HepG2 (cell line): ENCODE data around the gene CDC14A. TPM values are rescaled to one million over a fixed set of nuclear protein-coding genes. Genes with fewer than 3 reads are reported as not detected.
A peak's percentile ranks its signal among the peaks of the same experiment; 100 is the strongest.

Experiments used
- ATAC-seq: fragments of 200-7000 bp; cut with Tn5 transposase; 3 replicates; pipeline ENCODE4 v1.9.1; 2020; ENCODE audit warnings: mild to moderate bottlenecking, moderate library complexity
- BruUV-seq: library from RNA; stranded (reverse); fragments of 400-500 nt; replicated peaks from 2 replicates; lab custom pipeline; 2021; lab: Mats Ljungman, UMichigan
- CTCF ChIA-PET: fragments of 300-600 bp; formaldehyde crosslinking; extraction: SDS; loops from one replicate; lab custom pipeline; 2021; ENCODE audit warnings: low total read pairs, inconsistent platforms, low intra/inter-chr PET ratio; lab: Yijun Ruan, JAX
- POLR2A ChIA-PET: fragments of 350-600 bp; sonication (Branson Sonifier 250); formaldehyde crosslinking; loops from one replicate; lab custom pipeline; 2020; ENCODE audit warnings: antibody characterized with exemption, inconsistent platforms; lab: Yijun Ruan, JAX
- DNase-seq: peaks from one replicate; pipeline ENCODE4 v3.0.0-alpha.2; 2015; ENCODE audit warnings: low spot score
- FAIRE-seq: peaks from 3 replicates; lab custom pipeline; 2011; peaks lifted over from hg19 to GRCh38; lab: Jason Lieb, UNC
- H2AFZ ChIP-seq: one replicate; pipeline ENCODE4 v1.6.1; 2011; ENCODE audit warnings: low read length, inconsistent platforms
- H3K27ac ChIP-seq: fragments of 300-600 bp; 3 replicates; pipeline ENCODE4 v1.8.0; 2011; ENCODE audit warnings: mixed run types, mild to moderate bottlenecking, mixed read lengths, low read length, inconsistent platforms; ENCODE audit not compliant: insufficient read depth; ENCODE audit errors: extremely low read length
- H3K27me3 ChIP-seq, 2 experiments: fragments of 200-600 bp in 1 of 2; 2 replicates in 1 of 2; 3 replicates in 1 of 2; pipeline versions ENCODE4 v1.6.0 to v1.8.0; 2011; ENCODE audit warnings: low read length in 2 of 2, mild to moderate bottlenecking in 2 of 2, moderate library complexity in 2 of 2, inconsistent platforms in 1 of 2; ENCODE audit not compliant: insufficient read depth in 2 of 2, control insufficient read depth in 1 of 2
- H3K36me3 ChIP-seq, 2 experiments: fragments of 200-600 bp in 1 of 2; replicated peaks in 1 of 2; 2 replicates in 1 of 2; 3 replicates in 1 of 2; pipeline versions ENCODE4 v1.5.1 to v1.8.0; 2011; ENCODE audit warnings: low read length in 2 of 2, inconsistent platforms in 1 of 2; ENCODE audit not compliant: insufficient read depth in 2 of 2, control insufficient read depth in 1 of 2
- H3K4me1 ChIP-seq: 2 replicates; pipeline ENCODE4 v1.5.1; 2012; ENCODE audit warnings: low read length, inconsistent platforms; ENCODE audit not compliant: insufficient read depth
- H3K4me2 ChIP-seq: 2 replicates; pipeline ENCODE4 v1.6.0; 2011; ENCODE audit warnings: low read depth, low read length, inconsistent platforms
- H3K4me3 ChIP-seq, 3 experiments: fragments of 200-600 bp in 1 of 3; sonication (generic), shearing (Covaris generic) in 1 of 3; replicated peaks in 1 of 3; 2 replicates each; pipeline ENCODE4 v1.5.1; 2011 to 2016; ENCODE audit warnings: low read length in 3 of 3, inconsistent platforms in 2 of 3, low read depth in 2 of 3, mild to moderate bottlenecking in 2 of 3, control low read depth in 1 of 3, mixed read lengths in 1 of 3; ENCODE audit not compliant: insufficient read depth in 1 of 3
- H3K79me2 ChIP-seq: one replicate; pipeline ENCODE4 v1.6.1; 2011; ENCODE audit warnings: low read length, inconsistent platforms; ENCODE audit not compliant: insufficient read depth
- H3K9ac ChIP-seq: 2 replicates; pipeline ENCODE4 v1.6.0; 2011; ENCODE audit warnings: mild to moderate bottlenecking, low read depth, low read length, inconsistent platforms; ENCODE audit not compliant: insufficient read depth
- H3K9me3 ChIP-seq: 2 replicates; pipeline ENCODE4 v1.5.1; 2012; ENCODE audit warnings: mild to moderate bottlenecking, low read length
- H4K20me1 ChIP-seq: 2 replicates; pipeline ENCODE4 v1.6.0; 2011; ENCODE audit warnings: inconsistent platforms, mild to moderate bottlenecking, low read length, moderate library complexity; ENCODE audit not compliant: insufficient read depth
- BRF2 ChIP-seq: sonication (generic); formaldehyde crosslinking; IDR thresholded peaks from 2 replicates; pipeline ENCODE4 v1.8.1; 2022; ENCODE audit warnings: mild to moderate bottlenecking, missing genetic modification reagents
- CSRNP1 ChIP-seq: sonication (generic); formaldehyde crosslinking; IDR thresholded peaks from 2 replicates; pipeline ENCODE4 v1.8.1; 2023; ENCODE audit warnings: mild to moderate bottlenecking, missing genetic modification reagents
- GATAD2A ChIP-seq: IDR thresholded peaks from 2 replicates; pipeline ENCODE4 v1.6.1; 2016
- KDM5A ChIP-seq: fragments of 200-600 bp; sonication (generic); IDR thresholded peaks from 2 replicates; pipeline ENCODE4 v1.7.0; 2018; ENCODE audit warnings: antibody characterized with exemption, mild to moderate bottlenecking, low read length, borderline replicate concordance
- MEIS2 ChIP-seq: sonication (generic); formaldehyde crosslinking; IDR thresholded peaks from 2 replicates; pipeline ENCODE4 v1.9.0; 2021; ENCODE audit warnings: mild to moderate bottlenecking, missing genetic modification reagents
- NFKBIZ ChIP-seq: IDR thresholded peaks from 2 replicates; pipeline ENCODE4 v1.6.1; 2018; ENCODE audit warnings: missing genetic modification reagents, missing compliant biosample characterization
- RBM22 ChIP-seq: fragments of 200-400 bp; formaldehyde crosslinking; optimal IDR thresholded peaks from 2 replicates; pipeline ENCODE3; 2017; ENCODE audit warnings: mild to moderate bottlenecking, low read length, moderate library complexity
- ZFY ChIP-seq: sonication (generic); formaldehyde crosslinking; IDR thresholded peaks from 2 replicates; pipeline ENCODE4 v1.4.0; 2020; ENCODE audit warnings: missing genetic modification reagents
- ZNF160 ChIP-seq: sonication (generic); formaldehyde crosslinking; IDR thresholded peaks from 2 replicates; pipeline ENCODE4 v1.8.0; 2022; ENCODE audit warnings: mild to moderate bottlenecking, inconsistent platforms, missing genetic modification reagents
- ZNF205 ChIP-seq: IDR thresholded peaks from 2 replicates; pipeline ENCODE4 v1.6.1; 2018; ENCODE audit warnings: missing biosample characterization, missing genetic modification reagents
- ZNF230 ChIP-seq: sonication (generic); formaldehyde crosslinking; IDR thresholded peaks from 2 replicates; pipeline ENCODE4 v1.4.0; 2020; ENCODE audit warnings: mild to moderate bottlenecking, missing genetic modification reagents
- ZNF460 ChIP-seq: sonication (generic); formaldehyde crosslinking; IDR thresholded peaks from 2 replicates; pipeline ENCODE4 v1.5.1; 2020; ENCODE audit warnings: missing genetic modification reagents, mild to moderate bottlenecking, borderline replicate concordance
- ZNF598 ChIP-seq: sonication (generic); formaldehyde crosslinking; IDR thresholded peaks from 2 replicates; pipeline ENCODE4 v1.5.1; 2020; ENCODE audit warnings: mild to moderate bottlenecking, missing genetic modification reagents, borderline replicate concordance
- ZNF747 ChIP-seq: sonication (generic); formaldehyde crosslinking; IDR thresholded peaks from 2 replicates; pipeline ENCODE4 v1.8.1; 2023; ENCODE audit warnings: missing genetic modification reagents, mild to moderate bottlenecking, borderline replicate concordance
- ZNF772 ChIP-seq: sonication (generic); formaldehyde crosslinking; IDR thresholded peaks from 2 replicates; pipeline ENCODE4 v1.5.0; 2020; ENCODE audit warnings: mild to moderate bottlenecking, missing genetic modification reagents
- WGBS: methylation state at CpG from one replicate; pipeline ENCODE4 v1.1.6; 2017; ENCODE audit warnings: low lambda C conversion rate; 5-methylcytosine and 5-hydroxymethylcytosine counted together
- in situ Hi-C: cut with HindIII; loops from 2 replicates; pipeline ENCODE4 v1.10.0; 2017; ENCODE audit warnings: low pct_unique_long_range_greater_than_20kb; ENCODE audit not compliant: extremely low pct_ligation_motif_present
- intact Hi-C: fragments of 100-400 bp; cut with micrococcal nuclease; formaldehyde crosslinking; loops from one replicate; pipeline ENCODE4 v1.10.0; 2022; ENCODE audit not compliant: unreplicated experiment
- polyA plus RNA-seq, 8 experiments: library from polyadenylated mRNA; depleted of rRNA in 3 of 8; stranded (reverse) in 7 of 8; unstranded in 1 of 8; fragments of >200 nt; fragmentation: Illumina TruSeq in 4 of 8; extraction: Trizol in 4 of 8; gene quantifications; 2 replicates each; pipeline versions ENCODE4 v1.2.1 to v1.2.3, GENCODE V29; 2011 to 2016; ENCODE audit warnings: low read depth in 4 of 8, missing spikeins in 1 of 8, mixed read lengths in 1 of 8; ENCODE audit not compliant: insufficient read depth in 1 of 8
- total RNA-seq, 5 experiments: library from RNA; depleted of rRNA; stranded (reverse); fragments of >200 nt; fragmentation: Illumina TruSeq; extraction: Trizol; gene quantifications; 2 replicates each; pipeline ENCODE4 v1.2.3, GENCODE V29; 2016; ENCODE audit warnings: low read depth in 1 of 5

CDC14A gene
- total and polyA plus RNA-seq, 2 of the 13 experiments (the other 11 are each of a cell fraction or from before 2014, with no cell fraction given): 2.8 to 4.9 TPM

- TF ChIP-seq ZNF230: no peak
These were observed 3.7 kb upstream of the CDC14A start (continued) for GRCh38 chr1:100348549-100349144.

DNA sequence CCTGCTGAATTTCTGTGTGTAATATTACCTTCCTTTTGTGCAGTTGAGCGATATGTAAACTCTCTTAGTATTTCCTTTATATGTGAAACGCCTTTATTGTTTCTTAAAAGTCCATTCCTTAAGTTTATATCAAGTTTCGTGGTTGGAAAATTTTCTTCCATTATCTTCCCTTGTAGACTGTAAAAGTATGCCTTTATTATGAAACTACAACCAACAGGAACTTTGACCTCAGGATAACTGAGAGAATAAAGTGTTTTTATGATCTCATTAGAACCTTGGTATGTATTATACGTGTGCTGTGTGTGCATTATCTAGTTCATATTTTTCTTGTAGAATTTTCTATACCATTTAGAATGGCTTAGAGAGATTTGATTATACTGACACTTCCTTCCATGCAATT lies 3.1 kb upstream of the CDC14A start:
- H3K27me3 ChIP-seq: no peaks in the 10 kb centered on the region; a peak in 1 of 5 replicates
- no peak for FAIRE-seq
- H3K27ac ChIP-seq: no peak overlapping the region
- TF ChIP-seq BRF2 (CRISPR knock-in tag): no peak
- no peak for TF ChIP-seq ZNF205 (CRISPR knock-in tag)
- 0 out of 2 replicates have a peak, but pooled peaks have one; percentile 18 for TF ChIP-seq GATAD2A
- POLR2A ChIA-PET: no interaction called here
- no peaks in the 10 kb centered on the region for H3K9me3 ChIP-seq
- no TSS peak for BruUV-seq
- ATAC-seq: no peak
- H3K79me2 ChIP-seq: peaks cover 7% of the 10 kb centered on the region
- CTCF ChIA-PET: no interaction called here
- H4K20me1 ChIP-seq: no peaks in the 10 kb centered on the region
- 35% methylated on average over 4 of the region's 4 CpGs for WGBS
- H3K9ac ChIP-seq: no peak overlapping the region
- peak overlapping the region; percentile 55 for H3K4me2 ChIP-seq
- H3K4me3 ChIP-seq: peak overlapping the region in 1 of 3 experiments; percentile 7; a peak in 1 of 6 replicates
- H2AFZ ChIP-seq: peak overlapping the region; percentile 51
- H3K36me3 ChIP-seq: no peaks in the 10 kb centered on the region
- DNase-seq: no peak
- in situ Hi-C loops: no loop called here
- intact Hi-C loops: no loop called here
- H3K4me1 ChIP-seq: peaks cover 28% of the 10 kb centered on the region

GRCh38 chr1:100350787-100351094 lies 1.6 kb upstream of the CDC14A start:
- Histone ChIP-seq H3K4me2 (peak overlapping the region; percentile 89), H3K9ac (peak overlapping the region; percentile 80), H2AFZ (peak overlapping the region; percentile 97), H4K20me1 (no peaks in the 10 kb centered on the region), H3K27me3 (no peaks in the 10 kb centered on the region; a peak in 1 of 5 replicates), H3K27ac (peak overlapping the region; percentile 95), H3K4me1 (peaks cover 43% of the 10 kb centered on the region), H3K9me3 (no peaks in the 10 kb centered on the region), H3K79me2 (peaks cover 8% of the 10 kb centered on the region), H3K36me3 (no peaks in the 10 kb centered on the region), H3K4me3 (peak overlapping the region; percentile 85 to 94 (median 89))
- no TSS peak for BruUV-seq
- no peak for FAIRE-seq
- no peak for DNase-seq
- no peak for ATAC-seq
- WGBS: 25% methylated on average over 10 of the region's 10 CpGs
- ChIA-PET POLR2A (interaction anchor here (1.4 to 2.0 kb wide), 2 partner anchors 8 to 84 kb away, joined by 4 to 13 read pairs; partner anchors contain the start of gene RTCA), CTCF (no interaction called here)
- intact Hi-C loops: loop anchor here (5.0 to 10.0 kb wide), 6 partner anchors 98 to 593 kb away; partner anchors contain the start of genes EXTL2, SASS6, SLC30A7 and TRMT13
- in situ Hi-C loops: loop anchor here (5.0 kb wide), 1 partner anchor 83 kb away; the partner anchor contains the start of gene RTCA
- TF ChIP-seq NFKBIZ (CRISPR knock-in tag) (0 out of 2 replicates have a peak, but pooled peaks have one; percentile 1), MEIS2 (CRISPR knock-in tag) (no peak), ZFY (CRISPR knock-in tag) (peak; percentile 39; the same call in 1 of the 2 replicates), ZNF598 (CRISPR knock-in tag) (no peak), ZNF747 (CRISPR knock-in tag) (no peak), CSRNP1 (CRISPR knock-in tag) (no peak), KDM5A (no peak), ZNF160 (CRISPR knock-in tag) (no peak), ZNF772 (CRISPR knock-in tag) (no peak), RBM22 (no peak), ZNF460 (peak; percentile 95; the same call in 1 of the 2 replicates)
